Measurements from ENCODE around the gene MLLT3.

The MLLT3 gene

DNA sequence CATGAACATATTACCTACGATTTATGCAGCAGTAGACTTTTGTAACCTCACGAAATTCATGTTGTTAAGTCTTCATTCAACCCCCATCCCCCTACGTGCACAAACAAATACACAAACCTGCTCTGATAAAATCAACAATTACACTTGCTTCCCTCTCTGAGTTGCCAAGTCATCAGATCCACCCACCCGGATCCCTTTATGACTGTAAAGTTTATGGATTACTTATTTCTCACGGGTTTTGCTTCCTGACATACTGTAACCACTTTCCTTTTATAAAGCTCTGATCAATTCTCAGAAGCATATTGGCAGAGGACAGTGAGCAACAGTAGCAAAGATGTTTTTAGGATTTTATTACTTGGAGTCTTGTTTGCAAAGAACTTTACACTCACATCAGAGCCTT, 70.5 kb downstream of the MLLT3 start:
- no peaks in the 10 kb centered on the region for H3K9me3 ChIP-seq (ENCODE audit: control insufficient read depth in 2 of 2, low read length in 2 of 2)
- H3K27ac ChIP-seq (ENCODE audit: low read depth in 2 of 2, low read length in 2 of 2) = peak overlapping the region; percentile 85 to 86
- H3K4me1 ChIP-seq (ENCODE audit: control insufficient read depth in 2 of 2, insufficient read depth in 2 of 2, low read length in 2 of 2) = peaks cover 7 to 27% of the 10 kb centered on the region in 2 donors
- H3K9ac ChIP-seq (ENCODE audit: low read depth in 1 of 2, low read length in 2 of 2) = peak overlapping the region; percentile 26 to 67
- no peaks in the 10 kb centered on the region for H3K36me3 ChIP-seq (ENCODE audit: control insufficient read depth in 2 of 2, insufficient read depth in 2 of 2, low read length in 2 of 2)
- no peaks in the 10 kb centered on the region for H3K27me3 ChIP-seq (ENCODE audit: control insufficient read depth in 2 of 2, insufficient read depth in 2 of 2, low read length in 2 of 2)
- peak overlapping the region; percentile 53 to 62 for H3K4me3 ChIP-seq (ENCODE audit: low read length in 2 of 2)

GRCh38 chr9:20551236-20551635, 71.1 kb downstream of the MLLT3 start:
- Histone ChIP-seq H3K36me3 (ENCODE audit: control insufficient read depth in 2 of 2, insufficient read depth in 2 of 2, low read length in 2 of 2) (no peaks in the 10 kb centered on the region), H3K4me1 (ENCODE audit: control insufficient read depth in 2 of 2, insufficient read depth in 2 of 2, low read length in 2 of 2) (peaks cover 7 to 27% of the 10 kb centered on the region in 2 donors), H3K9ac (ENCODE audit: low read depth in 1 of 2, low read length in 2 of 2) (peak overlapping the region in 1 of 2 donors; percentile 26), H3K27me3 (ENCODE audit: control insufficient read depth in 2 of 2, insufficient read depth in 2 of 2, low read length in 2 of 2) (no peaks in the 10 kb centered on the region), H3K4me3 (ENCODE audit: low read length in 2 of 2) (peak overlapping the region in 1 of 2 donors; percentile 62), H3K27ac (ENCODE audit: low read depth in 2 of 2, low read length in 2 of 2) (peak overlapping the region; percentile 85 to 86), H3K9me3 (ENCODE audit: control insufficient read depth in 2 of 2, low read length in 2 of 2) (no peaks in the 10 kb centered on the region)

GRCh38 chr9:20550326-20550725, 72.0 kb downstream of the MLLT3 start:
- H3K27me3 ChIP-seq (ENCODE audit: control insufficient read depth in 2 of 2, insufficient read depth in 2 of 2, low read length in 2 of 2) = no peaks in the 10 kb centered on the region
- H3K9ac ChIP-seq (ENCODE audit: low read depth in 1 of 2, low read length in 2 of 2) = no peak overlapping the region
- peaks cover 7 to 27% of the 10 kb centered on the region in 2 donors for H3K4me1 ChIP-seq (ENCODE audit: control insufficient read depth in 2 of 2, insufficient read depth in 2 of 2, low read length in 2 of 2)
- H3K9me3 ChIP-seq (ENCODE audit: control insufficient read depth in 2 of 2, low read length in 2 of 2) = no peaks in the 10 kb centered on the region
- no peak overlapping the region for H3K4me3 ChIP-seq (ENCODE audit: low read length in 2 of 2)
- H3K27ac ChIP-seq (ENCODE audit: low read depth in 2 of 2, low read length in 2 of 2) = no peak overlapping the region
- H3K36me3 ChIP-seq (ENCODE audit: control insufficient read depth in 2 of 2, insufficient read depth in 2 of 2, low read length in 2 of 2) = no peaks in the 10 kb centered on the region

DNA sequence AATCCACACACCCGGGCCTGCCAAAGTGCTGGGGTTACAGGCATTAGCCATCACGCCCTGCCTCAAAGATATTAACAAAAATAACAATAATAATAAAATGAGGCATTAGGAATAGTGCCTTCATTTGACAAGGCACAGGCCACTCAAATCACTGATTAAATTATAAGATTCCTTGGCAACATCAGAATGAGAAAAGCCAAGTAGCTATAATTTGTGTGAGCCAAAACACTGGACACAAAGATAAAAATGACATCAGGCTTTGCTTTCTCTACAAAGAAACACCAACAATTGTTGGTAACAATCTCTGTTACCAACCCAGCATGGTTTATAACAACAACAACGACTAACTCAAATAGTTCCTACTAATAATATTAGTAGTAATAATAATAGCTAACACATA, 73.2 kb downstream of the MLLT3 start:
- Histone ChIP-seq H3K4me1 (ENCODE audit: control insufficient read depth in 2 of 2, insufficient read depth in 2 of 2, low read length in 2 of 2) (peaks cover 7 to 25% of the 10 kb centered on the region in 2 donors), H3K27ac (ENCODE audit: low read depth in 2 of 2, low read length in 2 of 2) (no peak overlapping the region), H3K27me3 (ENCODE audit: control insufficient read depth in 2 of 2, insufficient read depth in 2 of 2, low read length in 2 of 2) (no peaks in the 10 kb centered on the region), H3K4me3 (ENCODE audit: low read length in 2 of 2) (no peak overlapping the region), H3K9me3 (ENCODE audit: control insufficient read depth in 2 of 2, low read length in 2 of 2) (no peaks in the 10 kb centered on the region), H3K9ac (ENCODE audit: low read depth in 1 of 2, low read length in 2 of 2) (no peak overlapping the region), H3K36me3 (ENCODE audit: control insufficient read depth in 2 of 2, insufficient read depth in 2 of 2, low read length in 2 of 2) (no peaks in the 10 kb centered on the region)

GRCh38 chr9:20545023-20545622, 77.2 kb downstream of the MLLT3 start:
- Histone ChIP-seq H3K27ac (ENCODE audit: low read depth in 2 of 2, low read length in 2 of 2) (no peak overlapping the region), H3K36me3 (ENCODE audit: control insufficient read depth in 2 of 2, insufficient read depth in 2 of 2, low read length in 2 of 2) (no peaks in the 10 kb centered on the region), H3K4me3 (ENCODE audit: low read length in 2 of 2) (no peak overlapping the region), H3K4me1 (ENCODE audit: control insufficient read depth in 2 of 2, insufficient read depth in 2 of 2, low read length in 2 of 2) (no peaks in the 10 kb centered on the region), H3K9me3 (ENCODE audit: control insufficient read depth in 2 of 2, low read length in 2 of 2) (peaks cover 0 to 5% of the 10 kb centered on the region in 2 donors), H3K9ac (ENCODE audit: low read depth in 1 of 2, low read length in 2 of 2) (no peak overlapping the region), H3K27me3 (ENCODE audit: control insufficient read depth in 2 of 2, insufficient read depth in 2 of 2, low read length in 2 of 2) (no peaks in the 10 kb centered on the region)

DNA sequence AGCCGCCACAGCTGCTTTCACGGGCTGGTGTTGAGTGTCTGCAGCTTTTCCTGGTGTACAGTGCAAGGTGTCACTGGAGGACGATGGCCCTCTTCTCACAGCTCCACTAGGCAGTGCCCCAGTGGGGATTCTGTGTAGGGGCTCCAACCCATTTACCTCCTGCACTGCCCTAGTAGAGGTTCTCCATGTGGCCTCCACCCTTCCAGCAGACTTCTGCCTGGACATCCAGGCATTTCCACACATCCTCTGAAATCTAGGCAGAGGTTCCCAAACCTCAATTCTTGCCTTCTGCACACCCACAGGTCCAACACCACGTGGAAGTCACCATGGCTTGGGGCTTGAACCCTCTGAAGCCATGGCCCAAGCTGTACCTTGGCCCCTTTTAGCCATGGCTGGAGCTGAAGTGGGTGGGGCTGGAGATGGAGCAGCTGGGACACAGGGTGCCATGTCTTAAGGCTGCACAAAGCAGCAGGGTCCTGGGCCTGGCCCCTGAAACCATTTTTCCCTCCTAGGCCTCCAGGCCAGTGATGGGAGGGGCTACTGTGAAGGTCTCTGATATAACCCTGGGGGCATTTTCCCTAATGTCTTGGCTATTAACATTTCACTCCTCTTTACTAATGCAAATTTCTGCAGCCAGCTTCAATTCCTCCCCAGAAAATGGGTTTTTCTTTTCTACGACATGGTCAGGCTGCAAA, 82.0 kb downstream of the MLLT3 start:
- peaks cover 0 to 9% of the 10 kb centered on the region in 2 donors for H3K9me3 ChIP-seq (ENCODE audit: control insufficient read depth in 2 of 2, low read length in 2 of 2)
- H3K27me3 ChIP-seq (ENCODE audit: control insufficient read depth in 2 of 2, insufficient read depth in 2 of 2, low read length in 2 of 2) = no peaks in the 10 kb centered on the region
- no peaks in the 10 kb centered on the region for H3K4me1 ChIP-seq (ENCODE audit: control insufficient read depth in 2 of 2, insufficient read depth in 2 of 2, low read length in 2 of 2)
- no peak overlapping the region for H3K9ac ChIP-seq (ENCODE audit: low read depth in 1 of 2, low read length in 2 of 2)
- no peaks in the 10 kb centered on the region for H3K36me3 ChIP-seq (ENCODE audit: control insufficient read depth in 2 of 2, insufficient read depth in 2 of 2, low read length in 2 of 2)
- H3K4me3 ChIP-seq (ENCODE audit: low read length in 2 of 2) = no peak overlapping the region
- no peak overlapping the region for H3K27ac ChIP-seq (ENCODE audit: low read depth in 2 of 2, low read length in 2 of 2)

DNA sequence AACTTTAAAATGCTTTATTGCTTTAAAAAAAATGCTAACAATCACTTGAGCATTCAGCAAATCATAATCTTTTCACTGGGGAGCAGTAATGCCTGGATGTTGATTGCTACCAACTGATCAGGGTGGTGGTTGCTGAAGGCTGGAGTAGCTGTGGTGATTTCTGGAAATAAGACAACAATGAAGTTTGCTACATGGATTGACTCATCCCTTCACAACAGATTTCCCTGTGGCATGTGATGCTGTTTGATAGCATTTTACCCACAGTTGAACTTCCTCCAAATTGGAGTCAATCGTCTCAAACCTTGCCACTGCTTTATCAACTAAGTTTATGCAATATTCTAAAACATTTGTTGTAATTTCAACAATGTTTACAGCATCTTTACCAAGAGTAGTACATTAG, 83.3 kb downstream of the MLLT3 start:
- H3K36me3 ChIP-seq (ENCODE audit: control insufficient read depth in 2 of 2, insufficient read depth in 2 of 2, low read length in 2 of 2) = no peaks in the 10 kb centered on the region

DNA sequence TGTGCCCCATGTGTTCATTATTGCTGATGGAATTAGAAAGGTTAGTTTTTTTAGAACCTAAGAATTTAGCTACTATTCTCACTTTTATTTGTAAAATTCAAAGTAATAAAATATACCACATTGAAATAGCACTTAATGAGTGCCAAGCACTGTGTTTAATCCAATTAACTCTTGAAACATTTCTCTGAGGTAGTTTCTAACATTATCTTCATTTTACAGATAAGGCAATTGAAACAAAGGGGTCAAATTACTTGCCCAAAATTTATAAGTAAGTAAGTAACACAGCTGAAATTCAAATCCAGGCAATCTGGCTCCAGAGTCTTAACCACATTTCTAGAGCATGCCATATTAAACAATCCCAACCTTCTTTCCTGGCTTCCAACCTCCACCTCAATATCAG, 84.2 kb downstream of the MLLT3 start:
- Histone ChIP-seq H3K4me1 (ENCODE audit: control insufficient read depth in 2 of 2, insufficient read depth in 2 of 2, low read length in 2 of 2) (no peaks in the 10 kb centered on the region), H3K9ac (ENCODE audit: low read depth in 1 of 2, low read length in 2 of 2) (no peak overlapping the region), H3K4me3 (ENCODE audit: low read length in 2 of 2) (no peak overlapping the region), H3K9me3 (ENCODE audit: control insufficient read depth in 2 of 2, low read length in 2 of 2) (peaks cover 0 to 9% of the 10 kb centered on the region in 2 donors), H3K27me3 (ENCODE audit: control insufficient read depth in 2 of 2, insufficient read depth in 2 of 2, low read length in 2 of 2) (no peaks in the 10 kb centered on the region), H3K27ac (ENCODE audit: low read depth in 2 of 2, low read length in 2 of 2) (no peak overlapping the region), H3K36me3 (ENCODE audit: control insufficient read depth in 2 of 2, insufficient read depth in 2 of 2, low read length in 2 of 2) (no peaks in the 10 kb centered on the region)

More for the DNA sequence above, 83.3 kb downstream of the MLLT3 start:
- Histone ChIP-seq H3K9me3 (ENCODE audit: control insufficient read depth in 2 of 2, low read length in 2 of 2) (peaks cover 0 to 9% of the 10 kb centered on the region in 2 donors), H3K4me3 (ENCODE audit: low read length in 2 of 2) (no peak overlapping the region), H3K27ac (ENCODE audit: low read depth in 2 of 2, low read length in 2 of 2) (no peak overlapping the region), H3K4me1 (ENCODE audit: control insufficient read depth in 2 of 2, insufficient read depth in 2 of 2, low read length in 2 of 2) (no peaks in the 10 kb centered on the region), H3K9ac (ENCODE audit: low read depth in 1 of 2, low read length in 2 of 2) (no peak overlapping the region), H3K27me3 (ENCODE audit: control insufficient read depth in 2 of 2, insufficient read depth in 2 of 2, low read length in 2 of 2) (no peaks in the 10 kb centered on the region)

DNA sequence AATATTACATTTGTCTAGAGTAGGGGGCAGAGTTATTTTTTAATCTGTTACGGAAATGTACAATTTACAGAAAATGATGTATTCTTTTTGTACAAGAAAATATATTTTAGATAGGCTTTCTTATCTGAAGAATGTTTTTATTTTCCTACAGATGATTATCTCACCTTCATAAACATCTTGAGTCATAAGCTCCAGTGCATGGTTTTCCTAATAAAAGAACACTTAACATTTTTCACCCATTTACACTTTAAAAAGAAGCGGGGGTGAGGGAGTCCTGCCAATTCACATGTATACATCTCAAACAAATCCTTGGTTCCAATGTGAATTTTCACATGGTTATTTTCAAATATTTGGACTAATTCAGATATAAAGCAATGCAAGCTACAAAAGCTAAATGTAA, 85.0 kb downstream of the MLLT3 start:
- H3K36me3 ChIP-seq (ENCODE audit: control insufficient read depth in 2 of 2, insufficient read depth in 2 of 2, low read length in 2 of 2) = no peaks in the 10 kb centered on the region
- no peak overlapping the region for H3K9ac ChIP-seq (ENCODE audit: low read depth in 1 of 2, low read length in 2 of 2)
- H3K27me3 ChIP-seq (ENCODE audit: control insufficient read depth in 2 of 2, insufficient read depth in 2 of 2, low read length in 2 of 2) = no peaks in the 10 kb centered on the region
- no peaks in the 10 kb centered on the region for H3K4me1 ChIP-seq (ENCODE audit: control insufficient read depth in 2 of 2, insufficient read depth in 2 of 2, low read length in 2 of 2)
- no peak overlapping the region for H3K27ac ChIP-seq (ENCODE audit: low read depth in 2 of 2, low read length in 2 of 2)
- no peak overlapping the region for H3K4me3 ChIP-seq (ENCODE audit: low read length in 2 of 2)
- peaks cover 0 to 9% of the 10 kb centered on the region in 2 donors for H3K9me3 ChIP-seq (ENCODE audit: control insufficient read depth in 2 of 2, low read length in 2 of 2)

DNA sequence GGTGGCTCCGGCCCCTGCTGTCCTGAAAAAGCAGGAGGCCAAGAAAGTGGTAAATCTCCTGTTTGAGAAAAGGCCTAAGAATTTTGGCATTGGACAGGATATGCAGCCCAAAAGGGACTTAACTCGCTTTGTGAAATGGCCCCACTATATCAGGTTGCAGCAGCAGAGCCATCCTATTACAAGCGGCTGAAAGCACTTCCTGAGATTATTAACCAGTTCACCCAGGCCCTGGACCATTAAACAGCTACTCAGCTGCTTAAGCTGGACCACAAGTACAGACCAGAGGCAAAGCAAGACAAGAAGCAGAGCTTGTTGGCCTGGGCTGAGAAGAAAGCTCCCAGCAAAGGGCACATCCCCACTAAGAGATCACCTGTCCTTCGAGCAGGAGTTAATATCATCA, 89.7 kb downstream of the MLLT3 start:
- H3K9ac ChIP-seq (ENCODE audit: low read depth in 1 of 2, low read length in 2 of 2) = no peak overlapping the region
- no peaks in the 10 kb centered on the region for H3K9me3 ChIP-seq (ENCODE audit: control insufficient read depth in 2 of 2, low read length in 2 of 2)
- no peaks in the 10 kb centered on the region for H3K27me3 ChIP-seq (ENCODE audit: control insufficient read depth in 2 of 2, insufficient read depth in 2 of 2, low read length in 2 of 2)
- H3K27ac ChIP-seq (ENCODE audit: low read depth in 2 of 2, low read length in 2 of 2) = no peak overlapping the region
- H3K4me1 ChIP-seq (ENCODE audit: control insufficient read depth in 2 of 2, insufficient read depth in 2 of 2, low read length in 2 of 2) = no peaks in the 10 kb centered on the region
- H3K36me3 ChIP-seq (ENCODE audit: control insufficient read depth in 2 of 2, insufficient read depth in 2 of 2, low read length in 2 of 2) = no peaks in the 10 kb centered on the region
- no peak overlapping the region for H3K4me3 ChIP-seq (ENCODE audit: low read length in 2 of 2)

Data from mucosa of rectum (tissue), 2 donors.